GM23338 (cell line): Measurements from ENCODE around the gene ARL15. TPM values are rescaled to one million over a fixed set of nuclear protein-coding genes. Genes with fewer than 3 reads are reported as not detected.

ENCODE experiments used
- ATAC-seq: fragments of 200-7000 bp; cut with Tn5 transposase; 3 replicates; pipeline ENCODE4 v1.9.1; 2020
- DNase-seq: peaks from one replicate; pipeline ENCODE4 v3.0.0-alpha.2; 2015; ENCODE audit warnings: low spot score
- H2AFZ ChIP-seq: fragments of 200-600 bp; sonication (generic); 2 replicates; pipeline ENCODE4 v1.8.0; 2016; ENCODE audit warnings: antibody characterized with exemption, mild to moderate bottlenecking, moderate library complexity
- H3F3A ChIP-seq: fragments of 200-600 bp; sonication (generic); replicated peaks from 2 replicates; pipeline ENCODE4 v1.8.0; 2017; ENCODE audit warnings: antibody characterized with exemption, mixed run types, low read depth
- H3K27ac ChIP-seq: fragments of 200-600 bp; sonication (generic); 2 replicates; pipeline ENCODE4 v1.6.1; 2016; ENCODE audit warnings: low read depth
- H3K27me3 ChIP-seq: fragments of 200-600 bp; sonication (generic); 2 replicates; pipeline ENCODE4 v1.8.0; 2016; ENCODE audit warnings: mild to moderate bottlenecking, mixed run types, moderate library complexity; ENCODE audit not compliant: insufficient read depth
- H3K36me3 ChIP-seq: fragments of 200-600 bp; sonication (generic); 2 replicates; pipeline ENCODE4 v1.8.0; 2016; ENCODE audit warnings: mild to moderate bottlenecking; ENCODE audit not compliant: insufficient read depth
- H3K4me1 ChIP-seq: fragments of 200-600 bp; sonication (generic); 2 replicates; pipeline ENCODE4 v1.8.0; 2016; ENCODE audit warnings: mild to moderate bottlenecking, moderate library complexity; ENCODE audit not compliant: insufficient read depth
- H3K4me2 ChIP-seq: fragments of 200-600 bp; sonication (generic); 2 replicates; pipeline ENCODE4 v1.7.1; 2017; ENCODE audit warnings: mixed run types
- H3K4me3 ChIP-seq: fragments of 200-600 bp; sonication (generic); 2 replicates; pipeline ENCODE4 v1.6.1; 2016; ENCODE audit warnings: mixed run types
- H3K79me2 ChIP-seq: fragments of 200-600 bp; sonication (generic); replicated peaks from 2 replicates; pipeline ENCODE4 v1.8.0; 2017; ENCODE audit warnings: mild to moderate bottlenecking; ENCODE audit not compliant: insufficient read depth
- H3K9me2 ChIP-seq: fragments of 200-600 bp; sonication (generic); 2 replicates; pipeline ENCODE4 v1.8.0; 2017; ENCODE audit not compliant: insufficient read depth
- H4K20me1 ChIP-seq: fragments of 200-600 bp; sonication (generic); replicated peaks from 2 replicates; pipeline ENCODE4 v1.8.0; 2017; ENCODE audit warnings: mild to moderate bottlenecking; ENCODE audit not compliant: insufficient read depth
- H3K27ac Mint-ChIP-seq: 2 replicates; pipeline ENCODE4 v1.8.0; 2020; ENCODE audit warnings: inconsistent platforms, mild to moderate bottlenecking, moderate library complexity, mixed read lengths
- H3K27me3 Mint-ChIP-seq: 3 replicates; pipeline ENCODE4 v1.8.0; 2022; ENCODE audit warnings: low read depth, mild to moderate bottlenecking, moderate library complexity, mixed read lengths, inconsistent platforms; ENCODE audit not compliant: insufficient read depth, poor library complexity
- H3K36me3 Mint-ChIP-seq: 3 replicates; pipeline ENCODE4 v1.8.0; 2021; ENCODE audit warnings: low read depth, mild to moderate bottlenecking, inconsistent platforms, moderate library complexity, mixed read lengths
- H3K4me1 Mint-ChIP-seq: 3 replicates; pipeline ENCODE4 v1.8.0; 2020; ENCODE audit warnings: mild to moderate bottlenecking, inconsistent platforms, mixed read lengths
- H3K4me3 Mint-ChIP-seq: 3 replicates; pipeline ENCODE4 v1.8.0; 2021; ENCODE audit warnings: moderate library complexity, mild to moderate bottlenecking, inconsistent platforms, mixed read lengths
- H3K9me3 Mint-ChIP-seq: 3 replicates; pipeline ENCODE4 v1.8.0; 2020; ENCODE audit warnings: moderate library complexity, mild to moderate bottlenecking, inconsistent platforms, mixed read lengths
- ETS1 ChIP-seq: IDR thresholded peaks from 2 replicates; pipeline ENCODE4 v1.6.1; 2016; ENCODE audit warnings: antibody characterized with exemption
- EZH2 ChIP-seq: fragments of 200-600 bp; sonication (generic); IDR thresholded peaks from one replicate; pipeline ENCODE4 v1.8.0; 2017; ENCODE audit warnings: antibody characterized with exemption, mild to moderate bottlenecking, low read depth; ENCODE audit not compliant: unreplicated experiment
- JUNB ChIP-seq: IDR thresholded peaks from one replicate; pipeline ENCODE4 v1.6.1; 2016; ENCODE audit warnings: antibody characterized with exemption; ENCODE audit not compliant: unreplicated experiment
- REST ChIP-seq: IDR thresholded peaks from one replicate; pipeline ENCODE4 v1.6.1; 2018; ENCODE audit warnings: antibody characterized with exemption; ENCODE audit not compliant: unreplicated experiment
- STAT1 ChIP-seq: IDR thresholded peaks from one replicate; pipeline ENCODE4 v1.6.1; 2016; ENCODE audit warnings: antibody characterized with exemption; ENCODE audit not compliant: unreplicated experiment
- ZNF114 ChIP-seq: fragments of 250-450 bp; sonication (Bioruptor Pico); IDR thresholded peaks from 2 replicates; pipeline ENCODE4 v1.5.0; 2020; ENCODE audit warnings: mild to moderate bottlenecking, moderate library complexity
- ZNF331 ChIP-seq: fragments of 250-450 bp; sonication (Bioruptor Pico); IDR thresholded peaks from 2 replicates; pipeline ENCODE4 v1.5.0; 2020; ENCODE audit warnings: low read depth, mild to moderate bottlenecking, moderate library complexity
- ZNF462 ChIP-seq: fragments of 250-450 bp; sonication (Bioruptor Pico); IDR thresholded peaks from 2 replicates; pipeline ENCODE4 v1.5.0; 2020; ENCODE audit warnings: mild to moderate bottlenecking, moderate library complexity
- polyA plus RNA-seq: library from polyadenylated mRNA; unstranded; fragments of >200 nt; fragmentation: Nextera tagmentation; extraction: Ambion mirVana; gene quantifications from 2 replicates; pipeline ENCODE4 v1.2.1, GENCODE V29; 2016
- total RNA-seq: library from RNA; depleted of rRNA; stranded (reverse); fragments of >200 nt; shearing (Covaris generic); gene quantifications from 2 replicates; pipeline ENCODE4 v1.2.3, GENCODE V29; 2014

The ARL15 gene
- total and polyA plus RNA-seq, 2 experiments from 2014 or later: 13.0 to 54.0 TPM

DNA sequence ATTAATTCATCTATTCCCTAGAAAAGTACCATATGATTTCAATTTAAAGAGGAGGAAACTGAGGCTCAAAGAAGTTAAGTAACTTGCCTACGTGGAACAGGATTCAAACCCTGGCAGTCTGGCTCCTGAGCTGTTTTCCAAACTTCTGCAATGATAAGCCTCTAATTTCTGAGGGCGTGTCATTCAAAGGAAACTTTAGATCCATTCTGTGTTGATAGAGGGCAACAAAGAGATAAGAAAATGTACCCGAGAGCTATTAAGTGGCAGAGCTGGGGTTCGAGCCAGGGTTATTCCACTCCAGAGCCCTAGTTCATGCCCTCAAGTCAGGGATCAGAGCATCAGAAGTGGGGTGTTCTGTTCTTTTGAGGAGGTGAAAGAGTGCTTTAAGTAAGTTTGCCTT, 131.4 kb downstream of the ARL15 start (continued):
- TF ChIP-seq ZNF462 (CRISPR knock-in tag) (no peak), ZNF331 (CRISPR knock-in tag) (no peak)

DNA sequence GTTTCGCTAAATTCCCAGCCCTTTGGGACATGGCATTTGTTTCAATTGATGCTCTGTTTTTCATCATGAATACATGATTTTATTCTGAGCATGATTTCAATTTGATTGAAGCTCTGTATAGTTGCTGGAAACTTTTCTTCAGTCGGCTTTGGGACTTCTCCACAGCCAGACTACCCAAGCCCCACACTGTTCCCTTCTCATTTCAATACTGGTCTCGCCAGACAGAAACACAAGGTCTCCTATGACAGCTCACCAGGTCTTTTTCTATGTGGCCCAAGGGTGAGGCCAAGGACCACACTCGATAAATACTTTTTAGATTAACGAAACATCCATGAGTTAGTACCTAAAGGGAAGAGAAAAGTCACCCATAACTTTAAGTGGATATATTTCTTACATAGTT, 132.2 kb downstream of the ARL15 start:
- H3K27me3 Mint-ChIP-seq: no peaks in the 10 kb centered on the region
- Histone ChIP-seq H3K36me3 (no peaks in the 10 kb centered on the region), H3K4me3 (no peak overlapping the region), H3K4me1 (peaks cover 3% of the 10 kb centered on the region), H2AFZ (no peak overlapping the region), H3K27ac (no peak overlapping the region), H3F3A (no peaks in the 10 kb centered on the region), H3K9me2 (no peaks in the 10 kb centered on the region), H4K20me1 (no peaks in the 10 kb centered on the region), H3K27me3 (no peaks in the 10 kb centered on the region), H3K79me2 (peaks cover 15% of the 10 kb centered on the region), H3K4me2 (no peak overlapping the region)
- H3K9me3 Mint-ChIP-seq: peaks cover 4% of the 10 kb centered on the region; the same call in 1 of the 3 replicates
- H3K36me3 Mint-ChIP-seq: no peaks in the 10 kb centered on the region
- H3K4me1 Mint-ChIP-seq: peaks cover 9% of the 10 kb centered on the region; the same call in 2 of the 3 replicates
- H3K4me3 Mint-ChIP-seq: no peak overlapping the region
- DNase-seq: no peak
- no peak for ATAC-seq
- no peak overlapping the region for H3K27ac Mint-ChIP-seq
- TF ChIP-seq ZNF114: no peak
- TF ChIP-seq JUNB: no peak
- TF ChIP-seq ZNF331 (CRISPR knock-in tag): no peak
- no peak for TF ChIP-seq REST
- TF ChIP-seq ETS1: no peak
- no peak for TF ChIP-seq STAT1
- no peak for TF ChIP-seq EZH2
